ENCODE measurements around the gene PLPP4. TPM values are rescaled to one million over a fixed set of nuclear protein-coding genes. Genes with fewer than 3 reads are reported as not detected.
A peak's percentile ranks its signal among the peaks of the same experiment; 100 is the strongest.

PLPP4 gene
- polyA plus RNA-seq, 1 of the 3 experiments (the other 2 are of a cell fraction): 27.9 TPM

- CTCF ChIA-PET: interaction anchor here (0.8 to 1.4 kb wide), 2 partner anchors 10 to 13 kb away, joined by 3 to 10 read pairs; no protein-coding TSS in a partner anchor
- no peak for TF ChIP-seq MXI1 (IDR thresholded peaks at IDR 0.05; ENCODE audit: low read depth, low read length)
- TF ChIP-seq CHD2 (IDR thresholded peaks at IDR 0.05; ENCODE audit: low read length, partially characterized antibody): no peak
- TF ChIP-seq PBX3 (IDR thresholded peaks at IDR 0.05): no peak
- no peak for TF ChIP-seq FOSL2 (IDR thresholded peaks at IDR 0.05; ENCODE audit: borderline replicate concordance, low read depth)
- no peak for TF ChIP-seq USF1 (IDR thresholded peaks at IDR 0.05; ENCODE audit: borderline replicate concordance, low read depth)
- no peak for TF ChIP-seq FOXJ3 (CRISPR knock-in tag; IDR thresholded peaks at IDR 0.05)
- no peak for TF ChIP-seq EZH2phosphoT487 (IDR thresholded peaks at IDR 0.05; ENCODE audit: borderline replicate concordance, low read depth)
- no peak for TF ChIP-seq MEF2A (IDR thresholded peaks at IDR 0.05; ENCODE audit: borderline replicate concordance, low read depth)
- TF ChIP-seq YY1 (IDR thresholded peaks at IDR 0.05; ENCODE audit: low read depth): no peak
- POLR2A ChIA-PET: no interaction called here
- peaks cover 25% of the 10 kb centered on the region for H3F3A ChIP-seq (replicated peaks; ENCODE audit: insufficient read depth)
- no peak overlapping the region for H3K27ac ChIP-seq (ENCODE audit: low read depth in 2 of 2, low read length in 1 of 2)
- 82% methylated on average over 3 of the region's 3 CpGs for WGBS (ENCODE audit: low lambda C conversion rate)
- H3K4me3 ChIP-seq (ENCODE audit: low read depth in 2 of 2, low read length in 1 of 2): no peak overlapping the region
- no peaks in the 10 kb centered on the region for H3K9me3 ChIP-seq
- H3K9ac ChIP-seq: no peak overlapping the region
- H3K4me2 ChIP-seq: no peak overlapping the region
- no peaks in the 10 kb centered on the region for H3K36me3 ChIP-seq (replicated peaks in 1 of 2; ENCODE audit: control insufficient read depth in 1 of 2, insufficient read depth in 2 of 2, low read length in 1 of 2)
- H3K79me2 ChIP-seq (ENCODE audit: insufficient read depth): no peaks in the 10 kb centered on the region
- no peak overlapping the region for H2AFZ ChIP-seq (ENCODE audit: low read depth)
- peaks cover 11 to 23% of the 10 kb centered on the region in 2 experiments; a peak in 3 of 4 replicates for H3K4me1 ChIP-seq (ENCODE audit: control insufficient read depth in 1 of 2, insufficient read depth in 2 of 2, low read depth in 1 of 2, low read length in 1 of 2)
- H4K20me1 ChIP-seq (ENCODE audit: insufficient read depth): no peaks in the 10 kb centered on the region
- no peaks in the 10 kb centered on the region for H3K27me3 ChIP-seq (ENCODE audit: insufficient read depth)
- no peak for DNase-seq
- no peaks in the 10 kb centered on the region for H3K9me2 ChIP-seq
These were observed 23.9 kb upstream of the PLPP4 start for GRCh38 chr10:120433141-120433540.

GRCh38 chr10:120436439-120437112, 20.5 kb upstream of the PLPP4 start:
- no peak overlapping the region for H3K4me3 ChIP-seq (ENCODE audit: low read depth in 2 of 2, low read length in 1 of 2)
- CTCF ChIA-PET: no interaction called here
- no peak for TF ChIP-seq GABPA (IDR thresholded peaks at IDR 0.05; ENCODE audit: low read depth)
- TF ChIP-seq RAD21 (IDR thresholded peaks at IDR 0.05; ENCODE audit: low read length): peak; percentile 35; the same call in 1 of the 2 replicates
- no peak for TF ChIP-seq PBX3 (IDR thresholded peaks at IDR 0.05)
- TF ChIP-seq IRF3 (IDR thresholded peaks at IDR 0.05; ENCODE audit: low read depth, low read length): no peak
- peak; percentile 70; the same call in 1 of the 2 replicates for TF ChIP-seq USF1 (IDR thresholded peaks at IDR 0.05; ENCODE audit: borderline replicate concordance, low read depth)
- TF ChIP-seq FOXM1 (IDR thresholded peaks at IDR 0.05; ENCODE audit: low read depth): no peak
- no peak for TF ChIP-seq ELF1 (IDR thresholded peaks at IDR 0.05)
- no peak for TF ChIP-seq NRF1 (IDR thresholded peaks at IDR 0.05; ENCODE audit: low read depth, low read length)
- TF ChIP-seq CTCF (IDR thresholded peaks at IDR 0.05): peak; percentile 32
- no peak for TF ChIP-seq EZH2phosphoT487 (IDR thresholded peaks at IDR 0.05; ENCODE audit: borderline replicate concordance, low read depth)
- TF ChIP-seq RXRA (IDR thresholded peaks at IDR 0.05; ENCODE audit: borderline replicate concordance, low read depth): no peak
- no peak for TF ChIP-seq TAF1 (IDR thresholded peaks at IDR 0.05; ENCODE audit: borderline replicate concordance, low read depth, low read length)
- TF ChIP-seq TCF12 (IDR thresholded peaks at IDR 0.05): no peak
- no peak for TF ChIP-seq SMC3 (IDR thresholded peaks at IDR 0.05; ENCODE audit: low read depth, low read length)

More at GRCh38 chr10:120436439-120437112, 20.5 kb upstream of the PLPP4 start:
- H3F3A ChIP-seq (replicated peaks; ENCODE audit: insufficient read depth): peaks cover 4% of the 10 kb centered on the region
- H2AFZ ChIP-seq (ENCODE audit: low read depth): no peak overlapping the region
- POLR2A ChIA-PET: no interaction called here
- no peaks in the 10 kb centered on the region for H3K36me3 ChIP-seq (replicated peaks in 1 of 2; ENCODE audit: control insufficient read depth in 1 of 2, insufficient read depth in 2 of 2, low read length in 1 of 2)
- H4K20me1 ChIP-seq (ENCODE audit: insufficient read depth): no peaks in the 10 kb centered on the region
- H3K9me3 ChIP-seq: no peaks in the 10 kb centered on the region
- WGBS (ENCODE audit: low lambda C conversion rate): 81% methylated on average over 7 of the region's 7 CpGs
- H3K4me2 ChIP-seq: no peak overlapping the region
- no peaks in the 10 kb centered on the region for H3K9me2 ChIP-seq
- H3K79me2 ChIP-seq (ENCODE audit: insufficient read depth): no peaks in the 10 kb centered on the region
- H3K4me1 ChIP-seq (ENCODE audit: control insufficient read depth in 1 of 2, insufficient read depth in 2 of 2, low read depth in 1 of 2, low read length in 1 of 2): peaks cover 6 to 8% of the 10 kb centered on the region in 2 experiments; a peak in 1 of 4 replicates
- DNase-seq: no peak
- no peaks in the 10 kb centered on the region for H3K27me3 ChIP-seq (ENCODE audit: insufficient read depth)
- H3K27ac ChIP-seq (ENCODE audit: low read depth in 2 of 2, low read length in 1 of 2): peak overlapping the region in 1 of 2 experiments; percentile 48; a peak in 1 of 4 replicates
- no peak overlapping the region for H3K9ac ChIP-seq

All from SK-N-SH (cell line).